Measurements from ENCODE around the gene SH3GLB1.

- TF ChIP-seq CTCF (IDR thresholded peaks at IDR 0.05) (no peak), POLR2A (IDR thresholded peaks at IDR 0.05) (no peak)
Observed at GRCh38 chr1:86692641-86693040, 11.7 kb upstream of the SH3GLB1 start.
